Thyroid gland (tissue), 4 donors: ENCODE data around the gene TOM1L1. TPM values are rescaled to one million over a fixed set of nuclear protein-coding genes. Genes with fewer than 3 reads are reported as not detected.

Experiments used
- DNase-seq, 2 donors: peaks; one replicate each; pipeline ENCODE4 v3.0.0-alpha.2; 2019
- H3K27ac ChIP-seq, 3 donors: fragments of 200-600 bp; sonication (generic); 1 replicate in 2 of 3; 2 replicates in 1 of 3; pipeline ENCODE4 v1.5.1; 2016 to 2019; ENCODE audit warnings: mild to moderate bottlenecking in 1 of 3, moderate library complexity in 1 of 3
- H3K27me3 ChIP-seq: fragments of 200-600 bp; sonication (generic); one replicate; pipeline ENCODE4 v1.5.1; 2019
- H3K36me3 ChIP-seq, 2 donors: fragments of 200-600 bp; sonication (generic); one replicate each; pipeline ENCODE4 v1.5.1; 2016 to 2019
- H3K4me1 ChIP-seq, 2 donors: fragments of 200-600 bp; sonication (generic); one replicate each; pipeline ENCODE4 v1.5.1; 2017 to 2019
- H3K4me3 ChIP-seq, 3 donors: fragments of 200-600 bp; sonication (generic); replicated peaks in 1 of 3; 1 replicate in 2 of 3; 2 replicates in 1 of 3; pipeline ENCODE4 v1.5.1; 2016; ENCODE audit warnings: mild to moderate bottlenecking in 1 of 3
- H3K9me3 ChIP-seq: fragments of 200-600 bp; sonication (generic); one replicate; pipeline ENCODE4 v1.5.1; 2017
- CTCF ChIP-seq, 6 experiments: fragments of 200-600 bp in 3 of 6; fragments of 450-650 bp in 3 of 6; sonication (generic) in 3 of 6; IDR thresholded peaks; one replicate each; pipeline ENCODE4 v1.5.1; 2016 to 2019; ENCODE audit warnings: antibody characterized with exemption in 6 of 6, mild to moderate bottlenecking in 2 of 6, inconsistent platforms in 1 of 6, moderate library complexity in 1 of 6
- POLR2A ChIP-seq, 2 donors: fragments of 450-650 bp; IDR thresholded peaks; one replicate each; pipeline ENCODE4 v1.6.1; 2017; ENCODE audit warnings: antibody characterized with exemption in 2 of 2, mild to moderate bottlenecking in 2 of 2, moderate library complexity in 1 of 2
- WGBS, 2 donors: methylation state at CpG; one replicate each; pipeline ENCODE4 v1.1.5; 2017; 5-methylcytosine and 5-hydroxymethylcytosine counted together
- intact Hi-C: fragments of 100-400 bp; cut with DNase I; formaldehyde crosslinking; loops from one replicate; pipeline ENCODE4 v1.15.1; 2023
- total RNA-seq, 4 donors: library from RNA; depleted of rRNA; stranded (reverse); fragments of >200 nt; gene quantifications; one replicate each; pipeline ENCODE4 v1.2.3, GENCODE V29; 2016

The TOM1L1 gene
- total RNA-seq, 4 donors from 2014 or later = 89.6 to 116 (median 109) TPM

- no peak overlapping the region for H3K27ac ChIP-seq
- no peaks in the 10 kb centered on the region for H3K4me1 ChIP-seq
- H3K36me3 ChIP-seq = no peaks in the 10 kb centered on the region
- TF ChIP-seq POLR2A (IDR thresholded peaks at IDR 0.05) (no peak), CTCF (IDR thresholded peaks at IDR 0.05) (no peak)
- H3K4me3 ChIP-seq = no peak overlapping the region
- no peaks in the 10 kb centered on the region for H3K9me3 ChIP-seq
- 77 to 80% methylated on average over 4 to 6 of the region's 6 CpGs for WGBS, 2 donors
- no peaks in the 10 kb centered on the region for H3K27me3 ChIP-seq
- intact Hi-C loops = no loop called here
- DNase-seq = no peak
These were observed 23.9 kb upstream of the TOM1L1 start for GRCh38 chr17:54876656-54877195.

- DNase-seq = no peak
- H3K9me3 ChIP-seq = no peaks in the 10 kb centered on the region
- H3K27me3 ChIP-seq = no peaks in the 10 kb centered on the region
- H3K36me3 ChIP-seq = no peaks in the 10 kb centered on the region
- TF ChIP-seq POLR2A (IDR thresholded peaks at IDR 0.05) (no peak), CTCF (IDR thresholded peaks at IDR 0.05) (no peak)
- no peak overlapping the region for H3K27ac ChIP-seq
- H3K4me3 ChIP-seq = no peak overlapping the region
- intact Hi-C loops = no loop called here
- peaks cover 0 to 3% of the 10 kb centered on the region in 2 donors for H3K4me1 ChIP-seq
- 90 to 93% methylated on average over 10 of the region's 10 CpGs for WGBS, 2 donors
These were observed 19.2 kb upstream of the TOM1L1 start for GRCh38 chr17:54881255-54881972.

- WGBS, 2 donors = 81 to 82% methylated on average over 4 of the region's 4 CpGs
- no peak for DNase-seq
- no peaks in the 10 kb centered on the region for H3K36me3 ChIP-seq
- no peak for TF ChIP-seq POLR2A (IDR thresholded peaks at IDR 0.05)
- no peak for TF ChIP-seq CTCF (IDR thresholded peaks at IDR 0.05)
- no peak overlapping the region for H3K27ac ChIP-seq
- intact Hi-C loops = no loop called here
- peaks cover 0 to 3% of the 10 kb centered on the region in 2 donors for H3K4me1 ChIP-seq
- H3K27me3 ChIP-seq = no peaks in the 10 kb centered on the region
- no peak overlapping the region for H3K4me3 ChIP-seq
- no peaks in the 10 kb centered on the region for H3K9me3 ChIP-seq
These were observed 18.3 kb upstream of the TOM1L1 start for GRCh38 chr17:54882371-54882770.

GRCh38 chr17:54882950-54883349 is 17.7 kb upstream of the TOM1L1 start:
- Histone ChIP-seq H3K4me3 (no peak overlapping the region), H3K9me3 (no peaks in the 10 kb centered on the region), H3K27me3 (no peaks in the 10 kb centered on the region), H3K4me1 (peaks cover 0 to 3% of the 10 kb centered on the region in 2 donors), H3K27ac (no peak overlapping the region), H3K36me3 (no peaks in the 10 kb centered on the region)
- DNase-seq = no peak
- intact Hi-C loops = no loop called here
- 87 to 91% methylated on average over 3 of the region's 3 CpGs for WGBS, 2 donors
- TF ChIP-seq CTCF (IDR thresholded peaks at IDR 0.05) (no peak), POLR2A (IDR thresholded peaks at IDR 0.05) (no peak)

- Histone ChIP-seq H3K27me3 (no peaks in the 10 kb centered on the region), H3K4me1 (peaks cover 0 to 3% of the 10 kb centered on the region in 2 donors), H3K4me3 (no peak overlapping the region), H3K36me3 (no peaks in the 10 kb centered on the region), H3K9me3 (no peaks in the 10 kb centered on the region), H3K27ac (no peak overlapping the region)
- intact Hi-C loops = no loop called here
- DNase-seq = no peak
- WGBS, 2 donors = 77 to 94% methylated on average over 2 of the region's 2 CpGs
- TF ChIP-seq POLR2A (IDR thresholded peaks at IDR 0.05) = no peak
- TF ChIP-seq CTCF (IDR thresholded peaks at IDR 0.05) = no peak
These were observed 16.7 kb upstream of the TOM1L1 start for GRCh38 chr17:54883939-54884338.
